Heart right ventricle (tissue), 16 donors: ENCODE measurements around the gene ATOX1. TPM values are rescaled to one million over a fixed set of nuclear protein-coding genes. Genes with fewer than 3 reads are reported as not detected.
"Not testable (repeated sequence)": the region's sequence is repeated elsewhere in the genome, so short reads cannot be mapped to it uniquely, and the experiment has no call there.

ENCODE experiments used
- ATAC-seq, 8 donors: fragments of 200-7000 bp; cut with Tn5 transposase; one replicate each; pipeline ENCODE4 v1.9.1; 2020; ENCODE audit warnings: mild to moderate bottlenecking in 8 of 8, moderate library complexity in 8 of 8, moderate number of reproducible peaks in 1 of 8
- DNase-seq, 2 donors: peaks; one replicate each; pipeline ENCODE4 v3.0.0-alpha.2; 2020
- H3K27ac ChIP-seq, 10 donors: fragments of 200-600 bp; sonication (generic) in 2 of 10; one replicate each; pipeline versions ENCODE4 v1.5.0 to v1.8.0; 2020 to 2022; ENCODE audit warnings: mild to moderate bottlenecking in 3 of 10
- H3K27me3 ChIP-seq, 7 donors: fragments of 200-600 bp; one replicate each; pipeline ENCODE4 v1.8.0; 2021 to 2022; ENCODE audit warnings: mild to moderate bottlenecking in 2 of 7
- H3K36me3 ChIP-seq, 9 donors: fragments of 200-600 bp; sonication (generic) in 1 of 9; one replicate each; pipeline versions ENCODE4 v1.5.0 to v1.8.0; 2020 to 2022; ENCODE audit warnings: mild to moderate bottlenecking in 2 of 9
- H3K4me1 ChIP-seq, 9 donors: fragments of 200-600 bp; sonication (generic) in 1 of 9; one replicate each; pipeline versions ENCODE4 v1.5.0 to v1.8.0; 2020 to 2022; ENCODE audit warnings: mild to moderate bottlenecking in 4 of 9
- H3K4me3 ChIP-seq, 10 donors: fragments of 200-600 bp; sonication (generic) in 2 of 10; one replicate each; pipeline versions ENCODE4 v1.5.0 to v1.8.0; 2020 to 2022; ENCODE audit warnings: mild to moderate bottlenecking in 7 of 10, moderate library complexity in 2 of 10
- H3K9me3 ChIP-seq, 11 donors: fragments of 200-600 bp in 10 of 11; sonication (generic) in 2 of 11; one replicate each; pipeline versions ENCODE4 v1.5.0 to v1.8.0; 2013 to 2022; ENCODE audit warnings: mild to moderate bottlenecking in 2 of 11, control low read depth in 1 of 11, moderate library complexity in 1 of 11
- CTCF ChIP-seq, 9 donors: fragments of 200-600 bp; sonication (generic) in 2 of 9; IDR thresholded peaks; one replicate each; pipeline versions ENCODE4 v1.5.0 to v1.8.0; 2021 to 2022; ENCODE audit warnings: antibody characterized with exemption in 9 of 9, mild to moderate bottlenecking in 5 of 9, moderate library complexity in 1 of 9
- WGBS, 2 donors: extraction: QIAGEN DNeasy Blood & Tissue Kit; methylation state at CpG; one replicate each; pipeline ENCODE4 v1.1.7; 2013; ENCODE audit warnings: inconsistent platforms in 1 of 2; 5-methylcytosine and 5-hydroxymethylcytosine counted together
- intact Hi-C, 10 donors: fragments of 100-400 bp; cut with DNase I; formaldehyde crosslinking; loops; one replicate each; pipeline versions ENCODE4 v1.11.1 to v1.14.2; 2022
- polyA plus RNA-seq, 2 donors: library from polyadenylated mRNA; stranded (reverse); fragments of 200-250 nt; gene quantifications; one replicate each; pipeline ENCODE4 v1.2.3, GENCODE V29; 2013
- total RNA-seq, 10 donors: library from RNA; stranded (reverse); fragmentation: NEBNext Ultra II Directional in 3 of 10; extraction: Animal tissue kit (Norgen Biotek cat#: 25700) in 3 of 10; gene quantifications; one replicate each; pipeline versions ENCODE4 v1.2.1 to v1.2.4, GENCODE V29; 2021 to 2023
- donor health status: Arrhythmogenic right ventricular cardiomyopathy.
- donor health status: ischemic (EF 13 %, LVEDD 7.1; RV severe dilation, severe dysfunction).
- donor health status: healthy with polysubstance abuse.
- donor health status: DM: no; HTN: yes; CAD: no.
- donor health status: DM: no; HTN: no; CAD: no.
- donor health status: ischemic (EF 25% LVEDD 6.9; RV normal size, moderate dysfunction).
- donor health status: ischemic (EF 25% LVEDD 5.7; RV mildly dilated, moderate dysfunction).
- donor health status: healthy.
- donor health status: DM: yes; HTN: yes; CAD: no.
- donor health status: Ischemic cardiomyopathy.
- donor health status: ischemic (EF 35%, LVEDD 5.7; RV mildly dilated, moderate dysfunction).
- donor health status: nonischemic (EF 11% LVEDD 7.7; RV severe dilation, severe dysfunction).
- donor health status: DM: yes; HTN: yes; CAD: no.
- donor health status: PGD.
- donor health status: ischemic (EF 29% LVEDD 5.4; RV normal size, mild dysfunction).
- donor health status: nonischemic (EF 23%, LVEDD 6.1; RV moderate dilation, normal function).

The ATOX1 gene
- total and polyA plus RNA-seq, 12 donors, result 52.5 to 125 (median 67.3) TPM

DNA sequence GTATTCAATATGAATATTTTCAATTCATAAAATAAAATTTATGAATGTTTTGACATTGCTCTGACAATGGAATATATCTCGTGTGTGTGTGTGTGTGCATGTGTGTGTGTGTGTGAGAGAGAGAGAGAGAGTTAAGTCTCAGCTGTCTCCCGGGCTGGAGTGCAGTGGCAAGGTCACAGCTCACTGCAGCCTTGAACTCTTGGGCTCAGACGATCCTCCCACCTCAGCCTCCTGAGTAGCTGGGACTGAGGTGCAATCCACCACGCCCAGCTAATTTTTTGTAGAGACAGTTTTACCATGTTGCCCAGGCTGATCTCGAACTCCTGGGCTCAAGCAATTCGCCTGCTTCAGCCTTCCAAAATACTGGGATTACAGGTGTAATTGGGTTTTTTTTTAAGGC lies 29.4 kb upstream of the ATOX1 start:
- DNase-seq, result no peak
- H3K36me3 ChIP-seq, result peaks cover 0 to 66% (median 25%) of the 10 kb centered on the region in 9 donors
- no peak overlapping the region for H3K27ac ChIP-seq
- no peaks in the 10 kb centered on the region for H3K27me3 ChIP-seq
- intact Hi-C loops, result no loop called here
- no peak for ATAC-seq
- WGBS, 2 donors, result 78 to 83% methylated on average over 6 of the region's 6 CpGs
- H3K4me3 ChIP-seq, result no peak overlapping the region
- H3K4me1 ChIP-seq, result peaks cover 0 to 37% (median 29%) of the 10 kb centered on the region in 9 donors
- H3K9me3 ChIP-seq, result no peaks in the 10 kb centered on the region
- TF ChIP-seq CTCF (IDR thresholded peaks at IDR 0.05), result no peak

- ATAC-seq (no peak), DNase-seq (no peak)
- no peaks in the 10 kb centered on the region for H3K9me3 ChIP-seq
- H3K4me3 ChIP-seq, result no peak overlapping the region
- WGBS, 2 donors, result 77 to 79% methylated on average over 4 of the region's 4 CpGs
- no peaks in the 10 kb centered on the region for H3K27me3 ChIP-seq
- H3K27ac ChIP-seq, result no peak overlapping the region
- peaks cover 0 to 50% (median 40%) of the 10 kb centered on the region in 9 donors for H3K4me1 ChIP-seq
- intact Hi-C loops, result no loop called here
- peaks cover 0 to 52% (median 12%) of the 10 kb centered on the region in 9 donors for H3K36me3 ChIP-seq
- TF ChIP-seq CTCF (IDR thresholded peaks at IDR 0.05), result no peak
Measured at GRCh38 chr5:151786468-151786867, 28.0 kb upstream of the ATOX1 start.

GRCh38 chr5:151784141-151784540 lies 25.7 kb upstream of the ATOX1 start:
- intact Hi-C loops, result no loop called here
- no peak overlapping the region for H3K27ac ChIP-seq
- H3K4me3 ChIP-seq, result no peak overlapping the region
- H3K9me3 ChIP-seq, result no peaks in the 10 kb centered on the region
- TF ChIP-seq CTCF (IDR thresholded peaks at IDR 0.05), result no peak
- DNase-seq, result no peak
- ATAC-seq, result no peak
- H3K27me3 ChIP-seq, result no peaks in the 10 kb centered on the region
- H3K36me3 ChIP-seq, result peaks cover 0 to 29% (median 3%) of the 10 kb centered on the region in 9 donors
- 56 to 58% methylated on average over 3 of the region's 3 CpGs for WGBS, 2 donors
- H3K4me1 ChIP-seq, result peaks cover 0 to 73% (median 61%) of the 10 kb centered on the region in 9 donors

- intact Hi-C loops, H3K4me3 ChIP-seq, ATAC-seq, H3K27ac ChIP-seq, H3K27me3 ChIP-seq, H3K9me3 ChIP-seq, DNase-seq: not testable (repeated sequence)
- WGBS, 2 donors, result 96% methylated on average over 16 of the region's 16 CpGs
- peaks cover 0 to 29% (median 3%) of the 10 kb centered on the region in 9 donors for H3K36me3 ChIP-seq
- H3K4me1 ChIP-seq, result peaks cover 0 to 78% (median 66%) of the 10 kb centered on the region in 9 donors
Measured at GRCh38 chr5:151783664-151784063, 25.2 kb upstream of the ATOX1 start.

DNA sequence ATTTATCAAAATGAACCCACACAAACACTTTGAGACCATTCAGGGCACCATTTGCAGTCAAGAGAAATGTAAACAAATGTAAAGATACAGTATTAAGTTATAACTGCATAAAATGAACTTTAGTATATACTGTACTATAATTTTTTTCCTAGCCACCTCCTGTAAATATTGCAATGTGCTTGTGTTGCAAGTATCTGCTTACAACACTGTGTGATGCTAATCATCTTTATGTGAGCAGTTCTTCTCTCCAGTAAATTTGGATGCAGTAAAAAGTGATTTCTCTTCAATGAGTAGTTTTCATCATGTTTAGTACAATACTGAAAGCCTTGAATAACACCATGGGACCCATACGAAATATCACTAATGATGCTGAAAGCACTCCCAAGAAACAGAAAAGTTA lies 22.8 kb upstream of the ATOX1 start:
- Histone ChIP-seq H3K36me3 (peaks cover 0 to 28% (median 0%) of the 10 kb centered on the region in 9 donors), H3K4me1 (peaks cover 0 to 99% (median 88%) of the 10 kb centered on the region in 9 donors), H3K27me3 (no peaks in the 10 kb centered on the region), H3K4me3 (no peak overlapping the region), H3K9me3 (no peaks in the 10 kb centered on the region), H3K27ac (no peak overlapping the region)
- 40 to 43% methylated on average over 1 of the region's 1 CpG for WGBS, 2 donors
- intact Hi-C loops, result no loop called here
- ATAC-seq, result no peak
- TF ChIP-seq CTCF (IDR thresholded peaks at IDR 0.05), result no peak
- DNase-seq, result no peak
